GM19438 (cell line): Measurements from ENCODE around the gene NFATC1.

Experiments used
- ATAC-seq: cut with Tn5 transposase; IDR thresholded peaks from one replicate; pipeline ENCODE4 v1.9.1; 2021; ENCODE audit warnings: low read depth; ENCODE audit not compliant: unreplicated experiment

NFATC1 gene

GRCh38 chr18:79452190-79452990 is 56.7 kb downstream of the NFATC1 start:
- ATAC-seq = no peak

- no peak for ATAC-seq
Observed at GRCh38 chr18:79452991-79453645, 57.4 kb downstream of the NFATC1 start.

- no peak for ATAC-seq
Observed at GRCh38 chr18:79453816-79454735, 58.3 kb downstream of the NFATC1 start.

GRCh38 chr18:79455261-79455660 is 59.5 kb downstream of the NFATC1 start:
- no peak for ATAC-seq

- no peak for ATAC-seq
Observed at GRCh38 chr18:79456105-79456980, 60.6 kb downstream of the NFATC1 start.

- no peak for ATAC-seq
Observed at GRCh38 chr18:79457239-79457638, 61.5 kb downstream of the NFATC1 start.

- ATAC-seq = no peak
Observed at GRCh38 chr18:79457652-79458051, 61.9 kb downstream of the NFATC1 start.

GRCh38 chr18:79458131-79458838 is 62.6 kb downstream of the NFATC1 start:
- no peak for ATAC-seq

GRCh38 chr18:79458917-79459803 is 63.4 kb downstream of the NFATC1 start:
- ATAC-seq = no peak

- ATAC-seq = no peak
Observed at GRCh38 chr18:79459946-79460480, 64.3 kb downstream of the NFATC1 start.

GRCh38 chr18:79460481-79461300 is 65.0 kb downstream of the NFATC1 start:
- peak; percentile 63 for ATAC-seq

- ATAC-seq = no peak
Observed at GRCh38 chr18:79461627-79462026, 65.9 kb downstream of the NFATC1 start.

- ATAC-seq = no peak
Observed at GRCh38 chr18:79463424-79463960, 67.8 kb downstream of the NFATC1 start.

GRCh38 chr18:79465392-79465991 is 69.8 kb downstream of the NFATC1 start:
- ATAC-seq = peak; percentile 69

- no peak for ATAC-seq
Observed at GRCh38 chr18:79466591-79466990, 70.9 kb downstream of the NFATC1 start.

- no peak for ATAC-seq
Observed at GRCh38 chr18:79467126-79467525, 71.4 kb downstream of the NFATC1 start.
